Measurements from ENCODE around the gene CPXM2.

DNA sequence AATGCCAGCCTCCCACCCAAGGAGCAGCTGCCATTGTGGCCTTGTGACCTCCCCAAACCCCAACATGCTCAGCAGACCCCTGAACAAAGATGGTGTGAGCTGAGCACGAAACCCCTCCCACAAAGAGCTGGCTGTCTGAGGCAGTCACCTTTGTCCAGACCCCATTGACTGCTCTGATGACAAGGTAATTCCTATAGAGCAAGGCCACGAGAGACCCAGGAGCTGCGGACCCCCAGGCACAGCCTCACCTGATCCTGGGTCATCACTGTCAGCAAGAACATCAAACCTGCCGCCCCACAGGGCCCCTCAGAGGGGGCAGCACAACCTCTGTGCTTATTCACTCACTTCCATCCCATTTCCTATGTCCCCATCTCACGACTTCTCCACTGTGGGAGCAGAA, 102.6 kb downstream of the CPXM2 start:
- TF ChIP-seq POLR2A (IDR thresholded peaks at IDR 0.05; ENCODE audit: borderline replicate concordance, extremely low read depth, insufficient read depth, insufficient read length) = no peak
- TF ChIP-seq, protein P1, sequence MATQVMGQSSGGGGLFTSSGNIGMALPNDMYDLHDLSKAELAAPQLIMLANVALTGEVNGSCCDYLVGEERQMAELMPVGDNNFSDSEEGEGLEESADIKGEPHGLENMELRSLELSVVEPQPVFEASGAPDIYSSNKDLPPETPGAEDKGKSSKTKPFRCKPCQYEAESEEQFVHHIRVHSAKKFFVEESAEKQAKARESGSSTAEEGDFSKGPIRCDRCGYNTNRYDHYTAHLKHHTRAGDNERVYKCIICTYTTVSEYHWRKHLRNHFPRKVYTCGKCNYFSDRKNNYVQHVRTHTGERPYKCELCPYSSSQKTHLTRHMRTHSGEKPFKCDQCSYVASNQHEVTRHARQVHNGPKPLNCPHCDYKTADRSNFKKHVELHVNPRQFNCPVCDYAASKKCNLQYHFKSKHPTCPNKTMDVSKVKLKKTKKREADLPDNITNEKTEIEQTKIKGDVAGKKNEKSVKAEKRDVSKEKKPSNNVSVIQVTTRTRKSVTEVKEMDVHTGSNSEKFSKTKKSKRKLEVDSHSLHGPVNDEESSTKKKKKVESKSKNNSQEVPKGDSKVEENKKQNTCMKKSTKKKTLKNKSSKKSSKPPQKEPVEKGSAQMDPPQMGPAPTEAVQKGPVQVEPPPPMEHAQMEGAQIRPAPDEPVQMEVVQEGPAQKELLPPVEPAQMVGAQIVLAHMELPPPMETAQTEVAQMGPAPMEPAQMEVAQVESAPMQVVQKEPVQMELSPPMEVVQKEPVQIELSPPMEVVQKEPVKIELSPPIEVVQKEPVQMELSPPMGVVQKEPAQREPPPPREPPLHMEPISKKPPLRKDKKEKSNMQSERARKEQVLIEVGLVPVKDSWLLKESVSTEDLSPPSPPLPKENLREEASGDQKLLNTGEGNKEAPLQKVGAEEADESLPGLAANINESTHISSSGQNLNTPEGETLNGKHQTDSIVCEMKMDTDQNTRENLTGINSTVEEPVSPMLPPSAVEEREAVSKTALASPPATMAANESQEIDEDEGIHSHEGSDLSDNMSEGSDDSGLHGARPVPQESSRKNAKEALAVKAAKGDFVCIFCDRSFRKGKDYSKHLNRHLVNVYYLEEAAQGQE (IDR thresholded peaks at IDR 0.05; ENCODE audit: low read depth) = no peak
- TF ChIP-seq JUND (IDR thresholded peaks at IDR 0.05) = no peak
- TF ChIP-seq ZNF274 (IDR thresholded peaks at IDR 0.05; ENCODE audit: low read depth, low read length) = no peak
- no peak for TF ChIP-seq POLR2AphosphoS5 (IDR thresholded peaks at IDR 0.05; ENCODE audit: low read depth, low read length)

Measured in HCT116 (cell line).